Stimulated activated CD4-positive, alpha-beta T cell treated with anti-CD3 and anti-CD28 coated beads, Interleukin-4, amount 100 ng/mL, for 24 hours (primary cell): ENCODE data around the gene KCNH1.
"Not testable (repeated sequence)": the region's sequence is repeated elsewhere in the genome, so short reads cannot be mapped to it uniquely, and the experiment has no call there.

Source experiments
- DNase-seq: peaks from one replicate; pipeline ENCODE4 v3.0.0-alpha.2; 2020

Gene KCNH1

DNA sequence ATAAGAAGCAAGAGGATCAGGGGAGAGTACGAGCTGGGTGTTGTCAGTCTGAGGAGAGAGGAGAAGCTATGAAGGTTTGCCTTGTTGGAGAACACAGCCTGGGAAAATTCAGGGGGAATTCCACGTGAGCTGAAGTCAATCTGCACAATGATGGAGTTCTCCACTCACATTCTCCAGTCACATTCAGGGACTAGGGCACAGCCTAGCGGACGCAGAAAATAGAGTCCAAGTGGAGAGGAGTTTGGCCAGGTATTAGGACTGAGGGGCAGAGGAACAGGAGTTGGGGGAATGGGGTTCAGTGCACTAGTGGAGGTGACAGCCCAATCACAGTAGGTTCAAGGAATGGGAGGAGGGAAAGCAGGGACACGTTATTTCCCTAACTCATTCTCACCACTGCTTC lies 124.0 kb downstream of the KCNH1 start:
- DNase-seq, result no peak

DNA sequence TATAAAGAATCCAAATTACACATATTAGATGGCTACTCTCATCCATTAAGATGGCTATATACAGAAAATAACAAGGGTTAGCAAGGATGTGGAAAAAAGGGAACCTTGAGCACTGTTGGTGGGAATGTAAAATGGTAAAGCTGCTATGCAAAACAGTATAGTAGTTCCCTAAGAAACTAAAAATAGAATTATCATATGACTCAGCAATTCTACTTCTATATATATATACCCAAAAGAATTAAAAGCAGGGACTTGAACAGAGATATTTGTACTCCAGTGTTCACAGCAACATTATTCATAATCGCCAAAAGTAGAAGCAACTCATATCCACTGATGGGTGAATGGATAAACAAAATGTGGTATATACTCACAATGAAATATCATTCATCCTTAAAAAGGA lies 126.1 kb downstream of the KCNH1 start:
- DNase-seq, result no peak

DNA sequence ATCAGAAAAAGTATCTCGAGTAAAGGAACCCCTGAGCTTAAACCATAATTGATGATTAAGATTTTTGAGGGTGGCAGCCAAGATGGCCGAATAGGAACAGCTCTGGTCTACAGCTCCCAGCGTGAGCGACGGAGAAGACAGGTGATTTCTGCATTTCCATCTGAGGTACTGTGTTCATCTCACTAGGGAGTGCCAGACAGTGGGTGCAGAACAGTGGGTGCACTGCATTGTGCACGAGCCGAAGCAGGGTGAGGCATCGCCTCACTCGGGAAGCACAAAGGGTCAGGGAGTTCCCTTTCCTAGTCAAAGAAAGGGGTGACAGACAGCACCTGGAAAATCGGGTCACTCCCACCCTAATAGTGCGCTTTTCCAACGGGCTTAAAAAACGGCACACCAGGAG lies 138.0 kb downstream of the KCNH1 start:
- not testable (repeated sequence) for DNase-seq

DNA sequence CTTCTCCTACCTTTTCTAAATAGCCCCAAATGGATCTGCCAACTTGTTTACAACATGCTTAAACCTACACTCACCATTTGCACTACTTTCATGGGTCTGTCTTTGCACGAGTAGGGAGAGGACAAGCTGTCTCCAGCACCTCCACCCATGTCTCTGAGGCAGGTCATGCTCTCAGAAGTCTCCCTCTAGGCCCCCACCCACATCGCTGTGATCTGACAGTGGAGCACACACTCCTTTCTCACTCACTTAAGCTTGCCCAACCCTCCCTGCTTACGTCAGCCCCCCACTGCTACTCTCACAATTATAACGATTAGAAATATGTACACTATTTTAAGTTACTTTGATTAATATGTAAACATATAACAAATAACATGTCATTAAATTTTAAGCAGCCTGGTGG lies 141.1 kb downstream of the KCNH1 start:
- DNase-seq, result no peak

DNA sequence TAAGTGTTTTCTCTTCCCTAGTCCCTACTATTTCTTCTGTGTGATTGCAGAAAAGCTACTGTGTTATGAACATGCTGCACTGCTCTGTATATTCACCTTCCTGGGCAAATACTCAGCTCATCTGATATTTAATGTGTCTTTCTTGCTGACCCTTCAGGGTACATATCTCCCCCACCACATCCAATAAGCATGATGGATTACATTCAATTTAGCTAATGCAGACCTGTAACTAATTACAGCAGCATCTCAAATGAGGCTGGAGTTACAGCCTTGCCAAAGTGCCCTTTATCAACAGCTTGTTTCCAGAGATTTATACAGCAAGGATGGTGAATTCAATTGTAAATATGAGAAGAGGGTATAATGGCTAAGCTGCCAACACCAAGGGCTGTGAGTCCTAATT lies 144.0 kb downstream of the KCNH1 start:
- no peak for DNase-seq

DNA sequence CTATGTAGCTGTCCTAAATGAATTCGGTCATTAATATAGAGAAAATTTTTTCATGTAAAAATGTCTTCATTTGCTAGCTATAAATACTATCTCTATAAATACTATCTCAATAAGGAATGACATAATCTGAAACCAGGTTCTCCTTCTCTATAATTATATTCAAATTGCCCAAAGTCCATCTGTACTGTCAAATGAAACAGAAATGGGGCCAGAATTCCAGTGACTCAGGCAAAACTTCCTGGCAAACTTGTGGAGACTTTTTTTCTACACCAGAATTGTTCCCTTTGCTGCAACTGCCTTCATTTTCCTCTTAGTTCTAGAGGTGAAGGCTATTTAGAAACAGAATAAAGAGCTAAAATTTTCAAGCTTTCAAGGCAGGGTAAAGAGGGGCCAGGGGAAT lies 152.5 kb downstream of the KCNH1 start:
- DNase-seq, result no peak

DNA sequence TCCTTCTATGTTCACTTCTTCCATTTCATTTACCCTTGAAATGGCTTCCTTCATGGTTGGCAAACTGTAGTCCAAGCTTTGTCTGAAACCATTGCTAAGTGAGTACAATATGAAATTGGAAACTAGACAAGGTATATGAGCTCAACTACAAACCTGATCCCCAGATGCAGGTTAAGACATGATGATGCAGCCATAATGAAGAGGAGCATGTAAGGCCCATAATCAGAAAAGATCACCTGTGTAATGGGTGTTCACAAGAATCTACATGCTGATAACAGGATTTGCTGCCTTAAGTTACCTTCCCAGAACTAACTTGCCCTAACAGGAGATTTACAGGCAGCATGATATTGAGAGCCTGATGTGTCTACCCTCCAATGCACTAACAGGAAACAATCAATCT lies 153.9 kb downstream of the KCNH1 start:
- no peak for DNase-seq

DNA sequence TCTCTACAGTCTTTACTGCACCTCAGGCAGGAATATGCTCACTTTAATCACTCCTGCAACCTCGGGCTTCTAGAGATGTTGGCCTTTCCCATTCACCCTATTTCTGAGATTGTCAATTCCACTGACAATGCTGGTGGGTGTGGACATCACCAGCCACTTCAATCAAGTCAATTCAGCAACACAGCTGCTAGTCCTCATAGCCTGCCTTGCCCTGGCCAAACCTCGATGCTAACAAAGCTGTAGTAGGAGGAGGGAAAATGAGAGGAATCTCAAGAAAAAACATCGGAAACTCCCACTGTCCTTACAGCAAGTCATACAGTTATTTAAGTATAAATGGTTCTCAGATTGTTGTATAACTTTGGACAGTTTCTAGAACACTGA lies 155.0 kb downstream of the KCNH1 start:
- no peak for DNase-seq

DNA sequence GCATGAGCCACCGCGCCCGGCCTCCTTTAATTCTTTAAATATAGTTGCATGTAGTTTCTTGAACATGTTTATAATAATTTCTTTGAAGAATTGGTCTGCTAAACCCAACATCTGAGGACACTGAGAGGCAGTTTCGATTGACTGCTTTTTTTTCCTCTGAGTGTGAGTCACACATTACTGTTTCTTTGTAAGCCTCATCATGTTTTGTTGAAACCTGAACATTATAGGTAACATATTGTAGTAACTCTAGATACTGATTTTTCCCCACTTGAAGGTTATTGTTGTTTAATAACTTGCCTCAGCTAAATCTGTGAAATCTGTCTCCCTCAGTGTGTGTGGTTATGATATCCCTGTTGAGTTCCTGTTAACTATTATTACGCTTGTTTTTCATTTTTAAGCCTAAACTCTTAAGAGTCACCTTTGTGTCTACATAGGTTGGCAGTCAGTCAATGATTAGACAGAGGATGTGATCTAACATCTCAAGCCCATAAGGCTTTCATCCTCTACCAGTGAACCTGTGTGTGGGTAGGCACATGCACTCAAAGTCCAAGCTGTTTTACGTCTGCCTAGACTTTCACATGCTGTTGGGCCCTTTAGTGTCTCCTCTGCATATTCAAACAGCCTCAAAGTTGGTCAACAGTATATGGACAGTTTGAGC lies 155.5 kb downstream of the KCNH1 start:
- DNase-seq, result no peak

DNA sequence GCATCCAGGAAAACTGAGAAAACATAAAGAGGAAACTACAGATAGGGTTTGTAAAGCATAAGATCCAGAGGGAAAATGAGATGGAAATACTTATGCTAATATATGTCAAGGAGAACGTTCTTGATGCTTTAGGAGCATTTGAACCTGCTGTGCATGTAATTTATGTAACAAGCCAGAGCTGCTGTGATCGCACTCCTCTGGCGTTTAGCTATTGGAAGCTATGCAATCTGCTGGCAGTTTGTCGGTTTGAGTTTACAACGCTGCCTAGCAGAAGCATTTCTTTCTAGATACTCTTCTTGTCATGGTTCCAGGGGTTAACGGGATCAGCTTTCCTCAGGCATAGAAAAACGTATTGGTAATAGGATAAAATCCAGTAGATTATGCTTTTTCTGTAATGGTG lies 182.7 kb downstream of the KCNH1 start:
- no peak for DNase-seq

DNA sequence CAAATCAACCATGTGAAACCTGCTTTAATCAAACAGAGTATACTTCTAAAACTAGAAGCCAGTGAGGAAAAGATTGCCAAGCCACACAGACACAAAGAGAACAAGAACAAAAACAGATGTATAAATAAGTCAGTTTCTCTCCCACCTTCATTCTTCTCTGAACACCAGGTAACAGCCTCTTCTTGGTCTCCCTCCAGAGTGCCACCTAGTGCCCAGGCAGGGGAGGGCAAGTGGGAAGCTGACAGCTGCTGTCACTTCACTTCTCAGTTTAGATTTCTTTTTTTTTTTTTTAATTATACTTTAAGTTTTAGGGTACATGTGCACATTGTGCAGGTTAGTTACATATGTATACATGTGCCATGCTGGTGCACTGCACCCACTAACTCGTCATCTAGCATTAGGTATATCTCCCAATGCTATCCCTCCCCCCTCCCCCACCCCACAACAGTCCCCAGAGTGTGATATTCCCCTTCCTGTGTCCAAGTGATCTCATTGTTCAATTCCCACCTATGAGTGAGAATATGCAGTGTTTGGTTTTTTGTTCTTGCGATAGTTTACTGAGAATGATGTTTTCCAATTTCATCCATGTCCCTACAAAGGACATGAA lies 183.9 kb downstream of the KCNH1 start:
- peak; percentile 56 for DNase-seq

DNA sequence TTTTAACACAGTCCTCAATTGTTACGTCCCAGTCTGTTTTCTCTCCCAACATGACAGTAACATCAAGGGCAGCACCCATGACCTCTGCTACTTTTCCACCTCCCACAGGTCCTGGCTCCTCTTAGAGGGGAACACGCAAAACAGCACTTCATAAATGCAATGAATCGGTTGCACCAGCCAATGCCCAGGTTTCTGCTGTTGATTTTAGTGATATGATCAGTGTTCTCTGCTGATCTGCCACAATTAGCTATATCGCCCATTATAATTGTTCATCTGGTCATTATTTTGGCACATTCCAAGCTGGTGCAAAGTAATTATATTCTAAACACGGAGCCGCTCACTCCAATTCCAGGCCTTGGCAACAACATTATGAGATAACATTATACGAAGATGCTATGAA lies 184.5 kb downstream of the KCNH1 start:
- DNase-seq, result no peak

DNA sequence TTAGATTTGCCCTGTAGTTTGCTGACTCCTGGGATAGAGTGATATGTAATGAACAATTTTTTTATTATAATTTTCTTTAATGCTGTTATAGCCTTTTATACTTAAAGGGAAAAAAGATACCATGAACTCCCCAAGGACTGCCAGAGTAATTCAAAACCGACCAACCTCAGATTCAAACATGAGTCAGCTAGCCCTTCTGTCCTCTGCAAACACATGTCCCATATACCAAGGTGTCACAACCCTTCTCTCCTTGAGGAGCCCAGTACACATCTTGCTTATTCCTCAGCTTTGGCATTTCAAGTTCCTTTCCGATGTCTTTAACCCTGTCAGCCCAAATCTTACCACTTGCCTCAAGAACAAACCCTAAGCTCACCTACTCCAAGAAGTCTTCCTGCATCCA lies 184.9 kb downstream of the KCNH1 start:
- DNase-seq, result no peak

DNA sequence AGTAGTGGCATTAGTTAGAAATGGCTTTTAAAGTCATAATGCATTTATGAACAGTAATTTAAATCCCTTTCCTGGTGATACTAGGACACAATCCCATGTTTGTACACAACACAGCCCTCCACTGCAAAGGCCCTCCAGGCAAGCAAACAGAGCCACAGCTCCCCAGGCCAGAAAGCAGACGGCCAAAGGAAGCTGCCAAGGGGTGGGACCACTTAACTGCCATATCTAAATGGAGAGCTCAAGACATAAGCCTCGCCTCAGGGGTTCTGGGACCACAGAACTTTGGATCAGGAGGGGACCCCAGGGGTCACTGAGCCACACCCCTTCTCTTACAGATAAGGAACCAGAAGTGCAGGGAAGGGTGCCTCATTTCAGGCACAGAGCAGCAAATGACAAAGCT lies 189.7 kb downstream of the KCNH1 start:
- no peak for DNase-seq

DNA sequence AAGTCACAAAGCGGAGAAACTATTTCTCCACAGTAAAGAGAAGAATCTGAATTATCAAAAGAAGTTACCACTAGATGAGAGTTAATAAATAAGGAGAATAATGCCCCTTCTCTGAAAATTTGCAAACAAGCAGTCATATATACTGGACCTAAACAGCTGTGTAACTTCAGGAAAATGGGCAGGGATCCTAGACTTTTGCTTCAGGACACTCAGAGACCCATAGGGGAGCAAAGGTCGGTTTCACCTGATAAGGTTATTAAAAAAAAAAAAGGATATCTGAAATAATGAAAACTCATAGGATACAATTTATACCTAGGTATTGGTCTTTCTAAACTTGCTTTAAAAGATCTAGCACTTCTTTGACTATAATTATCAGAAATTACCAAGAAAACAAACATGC lies 191.4 kb downstream of the KCNH1 start:
- no peak for DNase-seq

DNA sequence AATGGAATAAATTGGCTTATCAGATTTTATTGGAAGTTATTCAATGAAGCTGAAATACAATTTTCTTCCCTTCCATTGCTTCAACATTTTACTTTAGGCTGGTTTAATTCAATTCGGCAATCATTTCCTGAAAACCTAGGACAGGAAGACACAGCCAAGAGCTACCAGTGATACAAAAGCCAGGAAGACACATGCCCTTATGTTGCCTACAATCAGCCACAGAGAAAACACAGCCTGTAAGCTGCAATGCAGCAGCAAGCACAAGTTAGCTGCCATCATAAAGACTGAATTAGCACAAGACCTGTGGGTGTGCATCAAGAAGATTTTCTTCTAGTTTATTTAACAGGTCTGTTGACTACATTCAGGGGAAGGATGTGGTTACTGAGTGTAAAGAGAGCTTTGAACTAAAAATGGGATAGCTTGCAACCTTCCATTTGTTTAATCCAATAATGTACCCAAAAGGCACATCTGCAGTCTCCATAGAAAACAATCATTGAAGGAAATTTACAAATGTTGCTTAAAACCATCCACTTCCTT lies 193.8 kb downstream of the KCNH1 start:
- DNase-seq, result no peak

DNA sequence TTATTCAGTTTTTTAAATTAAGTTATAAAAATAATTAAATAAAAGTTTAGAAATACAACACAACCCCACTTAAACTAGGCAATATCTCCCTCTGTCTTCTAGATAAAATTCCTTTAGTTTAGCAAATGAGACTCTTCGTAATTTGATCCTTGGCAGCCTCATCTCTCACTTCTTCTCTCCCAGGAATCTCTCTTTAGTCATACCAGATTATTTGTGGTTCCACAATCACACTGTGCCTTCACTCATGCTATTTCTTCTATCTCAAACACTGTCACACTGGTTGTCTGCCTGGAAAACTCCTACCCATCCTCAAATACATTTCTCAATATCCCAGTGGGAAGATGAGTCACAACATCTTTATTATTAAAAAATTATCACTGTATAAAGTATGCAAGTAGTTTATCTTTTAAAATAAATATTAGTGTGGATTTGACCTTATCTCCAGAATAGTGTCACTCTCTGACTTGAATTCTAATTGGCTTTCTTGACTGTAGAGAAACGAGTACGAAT lies 195.5 kb downstream of the KCNH1 start:
- no peak for DNase-seq

DNA sequence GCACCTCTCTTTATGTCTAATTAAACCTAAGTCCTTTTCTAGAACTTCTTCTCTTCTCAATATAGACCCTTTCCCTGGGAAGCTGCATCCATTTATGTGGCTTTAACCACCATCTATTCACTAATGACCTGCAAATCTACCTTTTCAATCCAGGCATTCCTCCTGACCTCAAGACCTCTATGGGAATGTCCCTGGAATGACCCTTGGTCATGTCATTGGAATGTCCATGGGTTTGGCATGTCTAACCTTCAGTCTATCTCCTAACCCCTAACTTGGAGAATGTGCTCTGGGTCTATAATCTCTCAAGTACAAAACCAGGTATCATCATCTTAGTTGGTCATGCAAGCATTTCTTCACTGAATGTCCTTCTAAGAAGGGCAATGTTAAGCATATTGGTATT lies 196.1 kb downstream of the KCNH1 start:
- no peak for DNase-seq

DNA sequence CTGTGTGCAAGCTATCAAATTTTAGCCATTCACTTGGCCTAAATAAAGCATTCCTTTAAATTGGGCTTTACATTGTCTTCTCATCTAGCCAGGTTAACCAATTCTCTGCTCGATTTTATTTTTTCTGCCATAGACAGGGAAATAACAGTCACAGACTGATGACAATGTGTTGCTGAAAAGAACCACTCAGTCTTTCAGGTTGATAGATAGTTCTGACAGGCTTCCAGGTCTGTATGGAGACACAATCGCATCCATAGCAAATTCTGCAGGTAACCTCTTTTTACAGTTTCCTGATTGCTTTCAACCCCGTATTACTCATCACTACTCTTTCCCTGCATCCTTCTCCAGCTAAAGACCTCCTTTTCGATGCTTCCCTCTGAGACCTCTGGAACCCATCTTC lies 198.0 kb downstream of the KCNH1 start:
- DNase-seq, result no peak

DNA sequence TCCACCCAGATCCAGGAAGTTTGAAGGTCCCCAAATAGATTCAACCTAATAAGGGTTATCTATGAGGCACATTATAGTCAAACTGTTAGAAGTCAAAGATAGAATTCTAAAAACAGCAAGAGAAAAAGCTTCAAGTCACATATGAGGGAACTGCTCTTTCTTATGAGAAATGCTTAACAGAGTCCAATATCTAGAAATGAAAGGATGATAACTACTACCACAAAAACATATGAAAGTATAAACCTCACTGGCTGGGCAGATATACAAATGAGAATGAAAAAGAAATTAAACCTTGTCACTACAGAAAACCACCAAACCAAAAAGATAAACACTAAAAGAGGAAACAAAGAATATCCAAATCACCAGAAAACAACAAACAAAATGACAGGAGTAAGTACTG lies 201.8 kb downstream of the KCNH1 start:
- no peak for DNase-seq

DNA sequence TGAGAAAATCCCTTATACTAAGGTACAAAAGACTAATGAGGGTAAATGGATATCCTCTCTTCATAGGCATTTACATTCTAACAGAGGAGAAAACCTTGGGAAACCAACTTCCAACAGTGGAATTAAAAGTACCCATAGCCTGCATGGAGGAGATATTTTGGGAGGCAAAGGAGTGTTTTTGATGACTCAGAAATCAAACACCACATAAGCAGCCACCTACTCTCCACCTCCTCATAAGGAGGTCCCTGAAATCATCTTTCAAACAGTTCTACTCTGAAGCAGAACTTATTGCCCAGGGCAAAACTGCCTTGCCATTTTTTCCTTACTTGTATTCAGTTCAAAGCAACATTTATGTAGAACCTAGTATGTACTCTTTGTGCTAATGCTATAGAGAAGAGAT lies 211.3 kb downstream of the KCNH1 start:
- no peak for DNase-seq

DNA sequence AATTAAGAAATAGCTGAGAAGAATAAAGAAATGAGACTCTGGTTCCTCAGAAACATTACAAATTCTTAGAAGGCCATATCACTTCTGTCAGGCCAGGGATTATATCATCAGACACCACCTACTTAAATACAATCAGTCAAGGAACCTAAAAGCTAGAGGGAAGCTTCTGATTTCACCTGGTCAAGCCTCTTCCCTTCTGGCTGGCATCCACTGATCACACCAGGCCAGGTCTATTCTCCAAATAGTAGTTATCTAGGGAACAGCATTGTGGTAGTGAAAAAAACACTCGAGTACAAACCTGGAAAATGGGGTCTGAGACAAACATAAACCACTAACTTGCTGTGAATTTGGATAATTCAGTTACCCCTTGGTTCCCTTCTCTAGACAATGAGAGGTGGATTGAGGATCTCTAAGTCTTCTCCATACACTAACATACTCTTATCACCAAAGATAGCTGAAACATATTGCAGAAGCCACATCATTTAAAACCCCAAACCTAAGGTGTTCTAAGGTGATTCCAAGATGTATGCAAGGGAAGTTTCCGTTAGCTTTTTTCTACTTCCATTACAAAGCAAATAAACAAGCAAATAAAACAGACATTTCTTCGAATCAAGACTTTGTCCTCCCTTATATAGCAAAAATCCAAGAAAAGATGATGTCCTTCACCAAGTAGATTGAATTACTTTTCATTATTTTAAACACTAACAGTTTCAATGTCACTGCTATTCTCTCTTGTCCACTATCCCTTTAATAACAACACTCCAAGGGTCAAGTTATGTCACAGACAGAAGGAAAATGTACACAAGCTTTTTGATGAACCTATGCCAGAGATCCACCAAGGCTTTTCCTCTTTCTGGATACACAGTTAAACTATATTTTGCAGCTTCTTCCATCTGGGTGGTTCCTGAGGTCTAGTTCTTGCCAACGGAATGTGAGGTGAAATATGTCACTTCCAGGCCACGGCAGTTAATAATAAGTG lies 212.9 kb downstream of the KCNH1 start:
- no peak for DNase-seq

DNA sequence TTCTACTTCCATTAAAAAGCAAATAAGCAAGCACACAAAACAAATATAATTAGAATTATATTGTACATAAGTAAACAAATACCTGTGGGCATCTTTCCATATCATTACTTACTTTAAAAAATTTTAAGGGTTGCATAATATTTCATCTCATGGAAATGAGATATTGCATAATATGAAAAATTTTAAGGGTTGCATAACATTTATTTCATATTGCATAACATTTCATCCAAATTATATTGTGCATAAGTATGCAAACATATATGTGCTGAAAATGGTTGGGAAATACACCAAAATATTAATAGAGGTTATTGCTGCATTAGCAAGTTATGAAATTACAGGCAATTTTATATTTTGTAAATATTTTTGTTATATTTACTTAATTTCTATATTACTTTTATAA lies 213.7 kb downstream of the KCNH1 start:
- no peak for DNase-seq

DNA sequence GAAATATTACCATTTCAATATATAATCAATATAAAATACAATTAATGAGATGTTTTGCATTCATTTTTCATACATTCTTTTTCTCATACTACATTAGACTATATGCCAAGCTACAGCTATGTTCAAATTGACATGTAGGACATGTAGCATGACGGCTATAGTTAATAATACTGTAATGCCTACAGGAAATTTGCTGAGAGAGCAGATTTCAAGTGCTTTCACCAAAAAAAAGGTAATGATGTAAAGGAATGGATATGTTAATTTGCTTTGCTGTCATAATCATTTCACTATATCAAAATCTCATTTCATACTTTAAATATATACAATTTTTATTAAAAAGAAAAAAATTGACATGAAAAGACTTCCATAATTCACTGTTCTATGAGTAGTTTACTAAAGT lies 215.1 kb downstream of the KCNH1 start:
- DNase-seq, result no peak
